Globus pallidus (tissue), 1 donor: ENCODE results near the gene PBX1.

Source experiments
- DNase-seq: peaks from one replicate; pipeline ENCODE4 v3.0.0-alpha.2; 2015; ENCODE audit warnings: low spot score

Gene PBX1

GRCh38 chr1:164760569-164760968 is 201.6 kb downstream of the PBX1 start:
- DNase-seq, result no peak

- DNase-seq, result no peak
Measured at GRCh38 chr1:164761009-164761408, 202.0 kb downstream of the PBX1 start.

- no peak for DNase-seq
Measured at GRCh38 chr1:164763098-164763497, 204.1 kb downstream of the PBX1 start.

- DNase-seq, result no peak
Measured at GRCh38 chr1:164764333-164764732, 205.3 kb downstream of the PBX1 start.

- DNase-seq, result no peak
Measured at GRCh38 chr1:164765557-164765956, 206.6 kb downstream of the PBX1 start.

- no peak for DNase-seq
Measured at GRCh38 chr1:164765992-164766720, 207.2 kb downstream of the PBX1 start.

GRCh38 chr1:164767752-164768402 is 208.9 kb downstream of the PBX1 start:
- DNase-seq, result no peak

- no peak for DNase-seq
Measured at GRCh38 chr1:164768619-164769018, 209.6 kb downstream of the PBX1 start.

- DNase-seq, result no peak
Measured at GRCh38 chr1:164769486-164770130, 210.6 kb downstream of the PBX1 start.

- no peak for DNase-seq
Measured at GRCh38 chr1:164770131-164770529, 211.1 kb downstream of the PBX1 start.

- no peak for DNase-seq
Measured at GRCh38 chr1:164771041-164771618, 212.1 kb downstream of the PBX1 start.

- no peak for DNase-seq
Measured at GRCh38 chr1:164771619-164772361, 212.8 kb downstream of the PBX1 start.

- DNase-seq, result no peak
Measured at GRCh38 chr1:164772635-164773034, 213.7 kb downstream of the PBX1 start.

- no peak for DNase-seq
Measured at GRCh38 chr1:164773102-164773501, 214.1 kb downstream of the PBX1 start.

GRCh38 chr1:164774413-164774812 is 215.4 kb downstream of the PBX1 start:
- no peak for DNase-seq

GRCh38 chr1:164774819-164775654 is 216.1 kb downstream of the PBX1 start:
- DNase-seq, result no peak

GRCh38 chr1:164777518-164777917 is 218.5 kb downstream of the PBX1 start:
- DNase-seq, result no peak

- no peak for DNase-seq
Measured at GRCh38 chr1:164779376-164779775, 220.4 kb downstream of the PBX1 start.

GRCh38 chr1:164780111-164780812 is 221.3 kb downstream of the PBX1 start:
- DNase-seq, result no peak

- no peak for DNase-seq
Measured at GRCh38 chr1:164780863-164781262, 221.9 kb downstream of the PBX1 start.

- no peak for DNase-seq
Measured at GRCh38 chr1:164781972-164782371, 223.0 kb downstream of the PBX1 start.
